Skeletal muscle satellite cell (primary cell): ENCODE measurements around the gene PPP2R5C.
A peak's percentile ranks its signal among the peaks of the same experiment; 100 is the strongest.
"Not testable (repeated sequence)": the region's sequence is repeated elsewhere in the genome, so short reads cannot be mapped to it uniquely, and the experiment has no call there.

ENCODE experiments used
- H3K27me3 ChIP-seq: 2 replicates; pipeline ENCODE4 v1.7.0; 2013; ENCODE audit warnings: low read length; ENCODE audit not compliant: control insufficient read depth, insufficient read depth
- H3K36me3 ChIP-seq: 2 replicates; pipeline ENCODE4 v1.7.0; 2013; ENCODE audit warnings: mild to moderate bottlenecking, control low read depth, low read length; ENCODE audit not compliant: insufficient read depth
- H3K4me1 ChIP-seq: 2 replicates; pipeline ENCODE4 v1.7.0; 2013; ENCODE audit warnings: low read length; ENCODE audit not compliant: control insufficient read depth, insufficient read depth
- H3K4me2 ChIP-seq: 2 replicates; pipeline ENCODE4 v1.7.0; 2013; ENCODE audit warnings: mild to moderate bottlenecking, low read length
- H3K4me3 ChIP-seq: 2 replicates; pipeline ENCODE4 v1.7.0; 2013; ENCODE audit warnings: low read length
- H3K9ac ChIP-seq: 2 replicates; pipeline ENCODE4 v1.7.0; 2013; ENCODE audit warnings: mild to moderate bottlenecking, low read depth, low read length, moderate library complexity
- H3K9me3 ChIP-seq: replicated peaks from 2 replicates; pipeline ENCODE4 v1.7.0; 2013; ENCODE audit warnings: mild to moderate bottlenecking, control low read depth, low read length

Gene PPP2R5C

DNA sequence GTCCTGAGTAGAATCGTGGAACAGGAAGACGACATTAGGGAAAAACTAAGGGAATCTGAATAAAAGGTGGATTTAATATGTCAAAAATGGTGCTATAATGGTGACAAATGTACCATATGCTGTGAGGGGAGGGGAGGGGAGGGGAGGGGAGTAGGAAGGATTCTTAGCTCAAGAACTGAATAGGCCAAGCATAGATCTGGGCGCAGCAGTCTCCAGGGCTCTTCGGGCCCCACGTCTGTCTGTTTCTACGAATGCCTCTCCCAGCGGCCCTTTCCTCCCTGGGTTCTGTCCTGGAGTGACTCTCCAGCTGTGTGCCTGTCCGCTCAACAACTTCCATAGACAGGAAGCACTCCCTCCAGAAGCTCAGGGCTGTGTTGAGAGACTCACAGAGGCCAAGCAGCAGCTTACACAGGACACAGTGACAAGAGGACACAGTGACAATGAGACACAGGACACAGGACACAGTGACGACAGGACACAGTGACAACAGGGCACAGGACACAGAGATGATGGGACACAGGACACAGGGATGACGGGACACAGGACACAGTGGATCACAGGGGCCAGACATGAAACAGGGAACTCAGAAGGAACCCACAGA is 42.4 kb upstream of the PPP2R5C start:
- Histone ChIP-seq H3K4me3 (no peak overlapping the region), H3K4me2 (no peak overlapping the region), H3K9ac (no peak overlapping the region), H3K4me1 (peaks cover 3% of the 10 kb centered on the region), H3K9me3 (no peaks in the 10 kb centered on the region), H3K36me3 (no peaks in the 10 kb centered on the region), H3K27me3 (peaks cover 10% of the 10 kb centered on the region)

DNA sequence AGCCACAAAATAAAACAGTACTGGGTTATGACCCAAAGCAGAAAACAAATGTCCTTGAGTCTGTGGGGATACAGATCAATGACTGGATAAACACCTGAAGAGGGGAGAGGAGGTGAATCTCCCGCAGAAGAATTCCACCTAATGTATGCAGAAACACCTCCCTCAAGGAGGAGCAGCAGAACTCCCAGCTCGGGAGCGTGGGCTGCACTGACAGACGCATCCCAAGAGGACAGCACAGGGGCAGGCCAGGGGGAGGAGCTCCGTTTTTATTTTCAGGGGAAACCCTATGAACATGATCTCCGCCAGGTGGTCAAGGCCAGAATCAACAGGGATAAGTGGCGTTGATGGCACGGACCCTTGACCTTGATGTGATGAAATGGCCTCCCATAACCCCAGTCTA is 41.8 kb upstream of the PPP2R5C start:
- no peak overlapping the region for H3K9ac ChIP-seq
- H3K36me3 ChIP-seq: no peaks in the 10 kb centered on the region
- no peak overlapping the region for H3K4me3 ChIP-seq
- no peak overlapping the region for H3K4me2 ChIP-seq
- H3K27me3 ChIP-seq: peaks cover 10% of the 10 kb centered on the region
- H3K9me3 ChIP-seq: no peaks in the 10 kb centered on the region
- peaks cover 3% of the 10 kb centered on the region for H3K4me1 ChIP-seq

DNA sequence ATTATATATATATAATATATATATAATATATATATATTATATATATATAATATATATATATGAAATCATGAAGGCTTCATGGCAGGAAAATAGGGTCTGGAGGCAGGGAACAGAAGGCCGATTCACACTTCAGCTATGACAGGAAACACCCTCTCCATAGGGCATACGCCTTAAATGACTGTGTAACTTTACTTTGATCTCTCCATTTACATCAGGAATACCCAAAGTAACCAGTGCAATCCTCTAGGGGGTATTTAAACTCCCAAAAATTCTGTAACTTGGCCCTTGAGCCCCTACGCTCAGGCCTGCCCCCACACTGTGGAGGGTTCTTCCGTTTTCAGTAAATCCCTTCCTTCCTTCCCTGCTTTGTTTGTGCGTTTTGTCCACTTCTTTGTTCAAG is 40.4 kb upstream of the PPP2R5C start:
- Histone ChIP-seq H3K9me3 (no peaks in the 10 kb centered on the region), H3K36me3 (no peaks in the 10 kb centered on the region), H3K4me3 (no peak overlapping the region), H3K4me2 (no peak overlapping the region), H3K27me3 (peaks cover 10% of the 10 kb centered on the region), H3K4me1 (peaks cover 3% of the 10 kb centered on the region), H3K9ac (no peak overlapping the region)

DNA sequence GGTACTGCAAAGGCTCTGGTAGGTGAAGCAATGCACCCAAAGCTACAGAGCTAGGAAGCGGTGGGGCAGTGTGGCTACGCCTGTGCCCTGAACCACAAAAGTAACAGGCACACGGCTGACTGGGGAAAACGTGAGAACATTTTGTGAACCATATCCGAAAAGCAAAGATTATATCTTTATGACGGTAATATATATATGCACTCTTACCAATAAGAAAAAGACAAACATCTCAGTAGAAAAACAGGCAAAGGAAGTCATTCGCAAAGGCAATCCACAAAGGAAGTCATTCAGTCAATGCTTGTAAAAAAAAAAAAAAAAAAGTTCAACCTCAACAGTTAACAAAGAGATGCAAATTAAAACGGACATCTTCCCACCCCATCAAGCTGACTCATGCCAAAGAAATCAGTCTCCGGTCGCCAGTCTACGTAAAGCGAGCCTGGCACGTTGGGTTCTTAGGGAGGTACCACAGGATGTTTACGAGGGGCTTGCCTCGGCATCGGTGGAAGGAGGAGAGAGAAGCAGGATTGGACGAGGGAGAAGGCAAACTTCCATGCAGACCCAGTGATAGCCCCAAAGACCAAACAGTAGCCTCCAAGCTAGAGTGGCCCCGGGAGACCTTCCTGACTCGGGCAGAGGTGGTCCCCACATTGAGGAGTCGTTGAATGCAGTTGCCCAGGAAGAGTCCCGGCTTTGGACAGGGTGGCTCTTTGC is 39.4 kb upstream of the PPP2R5C start:
- Histone ChIP-seq H3K4me2 (peak overlapping the region; percentile 31), H3K4me3 (no peak overlapping the region), H3K9me3 (no peaks in the 10 kb centered on the region), H3K9ac (no peak overlapping the region), H3K36me3 (no peaks in the 10 kb centered on the region), H3K4me1 (peaks cover 3% of the 10 kb centered on the region), H3K27me3 (peaks cover 17% of the 10 kb centered on the region)

DNA sequence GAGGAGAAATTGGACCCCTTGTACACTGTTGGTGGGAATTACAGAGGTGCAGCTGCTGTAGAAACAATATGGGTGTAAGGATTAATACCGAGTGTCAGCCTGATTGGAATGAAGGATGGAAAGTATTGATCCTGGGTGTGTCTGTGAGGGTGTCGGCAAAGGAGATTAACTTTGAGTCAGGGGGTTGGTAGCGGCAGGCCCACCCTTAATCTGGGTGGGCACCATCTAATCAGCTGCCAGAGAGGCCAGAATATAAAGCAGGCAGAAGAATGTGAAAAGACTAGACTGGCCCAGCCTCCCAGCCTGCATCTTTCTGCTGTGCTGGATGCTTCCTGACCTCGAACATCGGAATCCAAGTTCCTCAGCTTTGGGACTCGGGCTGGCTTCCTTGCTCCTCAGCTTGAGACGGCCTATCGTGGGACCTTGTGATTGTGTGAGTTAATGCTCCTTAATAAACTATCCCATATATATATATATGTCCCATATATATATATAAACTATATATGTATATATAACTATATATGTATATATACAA is 38.4 kb upstream of the PPP2R5C start:
- Histone ChIP-seq H3K9me3 (no peaks in the 10 kb centered on the region), H3K4me2 (no peak overlapping the region), H3K4me1 (peaks cover 3% of the 10 kb centered on the region), H3K27me3 (peaks cover 23% of the 10 kb centered on the region), H3K36me3 (no peaks in the 10 kb centered on the region), H3K4me3 (no peak overlapping the region), H3K9ac (no peak overlapping the region)

DNA sequence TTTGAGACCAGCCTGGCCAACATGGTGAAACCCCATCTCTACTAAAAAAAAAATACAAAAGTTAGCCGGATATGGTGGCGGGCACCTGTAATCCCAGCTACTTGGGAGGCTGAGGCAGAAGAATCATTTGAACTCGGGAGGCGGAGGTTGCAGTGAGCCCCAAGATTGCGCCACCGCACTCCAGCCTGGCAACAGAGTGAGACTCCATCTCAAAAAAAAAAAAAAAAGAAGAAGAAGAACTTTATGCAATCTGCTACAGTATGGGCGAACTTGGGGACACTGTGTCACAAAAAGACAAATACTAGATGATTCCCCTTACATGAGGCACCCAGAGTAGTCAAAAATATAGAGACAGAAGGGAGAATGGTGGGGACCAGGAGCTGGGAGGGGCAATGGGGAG is 35.9 kb upstream of the PPP2R5C start:
- H3K4me1 ChIP-seq, H3K9me3 ChIP-seq, H3K4me2 ChIP-seq, H3K4me3 ChIP-seq, H3K36me3 ChIP-seq, H3K9ac ChIP-seq: not testable (repeated sequence)
- H3K27me3 ChIP-seq: peaks cover 17% of the 10 kb centered on the region

DNA sequence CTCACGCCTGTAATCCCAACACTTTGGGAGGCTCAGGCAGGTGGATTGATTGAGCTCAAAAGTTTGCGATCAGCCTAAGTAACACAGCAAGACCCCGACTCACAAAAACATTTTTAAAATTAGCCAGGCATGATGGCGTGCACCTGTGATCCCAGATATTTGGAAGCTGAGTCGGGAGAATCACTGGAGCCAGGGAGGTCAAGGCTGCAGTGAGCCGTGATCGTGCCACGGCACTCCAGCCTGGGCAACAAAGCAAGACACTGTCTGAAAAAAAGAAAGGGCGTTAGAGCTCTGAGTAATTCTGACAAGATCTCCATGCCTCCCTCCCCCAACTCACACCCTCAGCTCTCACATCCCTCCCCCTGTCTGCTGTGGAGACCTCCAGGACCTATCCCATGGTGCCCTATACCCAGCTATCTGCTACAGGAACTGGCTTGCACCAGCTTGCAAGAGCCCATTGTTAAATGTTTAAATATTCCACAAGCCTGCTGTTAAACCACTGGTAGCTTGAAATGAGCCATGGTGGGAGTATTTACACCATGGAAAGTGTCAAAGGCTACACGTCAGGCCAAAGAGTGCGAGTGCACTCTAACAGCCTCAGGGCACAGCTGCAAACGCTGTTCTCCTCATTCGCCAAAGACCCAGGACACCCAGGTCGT is 35.1 kb upstream of the PPP2R5C start:
- no peaks in the 10 kb centered on the region for H3K9me3 ChIP-seq
- H3K4me2 ChIP-seq: no peak overlapping the region
- no peaks in the 10 kb centered on the region for H3K36me3 ChIP-seq
- no peak overlapping the region for H3K4me3 ChIP-seq
- peaks cover 10% of the 10 kb centered on the region for H3K4me1 ChIP-seq
- H3K27me3 ChIP-seq: peaks cover 17% of the 10 kb centered on the region
- no peak overlapping the region for H3K9ac ChIP-seq

DNA sequence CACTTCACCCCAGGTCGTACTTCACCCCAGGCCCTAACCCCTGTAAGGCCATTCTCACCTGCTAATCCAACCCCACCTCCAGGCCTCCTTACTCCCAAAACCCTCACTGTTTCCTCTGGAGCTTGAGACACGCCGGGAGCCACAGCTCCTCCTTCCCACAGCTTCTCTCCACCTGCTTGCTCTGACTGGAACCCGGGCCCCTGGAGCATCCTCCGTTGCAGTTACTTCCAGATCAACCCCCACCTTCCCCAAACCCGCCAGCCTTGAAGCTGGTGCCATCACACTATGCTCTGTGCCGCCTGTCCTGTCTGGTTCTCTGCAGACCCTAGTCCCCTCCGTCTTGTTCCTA is 34.6 kb upstream of the PPP2R5C start:
- H3K4me2 ChIP-seq: no peak overlapping the region
- no peak overlapping the region for H3K9ac ChIP-seq
- H3K27me3 ChIP-seq: peaks cover 17% of the 10 kb centered on the region
- H3K4me1 ChIP-seq: peaks cover 11% of the 10 kb centered on the region
- no peak overlapping the region for H3K4me3 ChIP-seq
- no peaks in the 10 kb centered on the region for H3K9me3 ChIP-seq
- H3K36me3 ChIP-seq: no peaks in the 10 kb centered on the region

DNA sequence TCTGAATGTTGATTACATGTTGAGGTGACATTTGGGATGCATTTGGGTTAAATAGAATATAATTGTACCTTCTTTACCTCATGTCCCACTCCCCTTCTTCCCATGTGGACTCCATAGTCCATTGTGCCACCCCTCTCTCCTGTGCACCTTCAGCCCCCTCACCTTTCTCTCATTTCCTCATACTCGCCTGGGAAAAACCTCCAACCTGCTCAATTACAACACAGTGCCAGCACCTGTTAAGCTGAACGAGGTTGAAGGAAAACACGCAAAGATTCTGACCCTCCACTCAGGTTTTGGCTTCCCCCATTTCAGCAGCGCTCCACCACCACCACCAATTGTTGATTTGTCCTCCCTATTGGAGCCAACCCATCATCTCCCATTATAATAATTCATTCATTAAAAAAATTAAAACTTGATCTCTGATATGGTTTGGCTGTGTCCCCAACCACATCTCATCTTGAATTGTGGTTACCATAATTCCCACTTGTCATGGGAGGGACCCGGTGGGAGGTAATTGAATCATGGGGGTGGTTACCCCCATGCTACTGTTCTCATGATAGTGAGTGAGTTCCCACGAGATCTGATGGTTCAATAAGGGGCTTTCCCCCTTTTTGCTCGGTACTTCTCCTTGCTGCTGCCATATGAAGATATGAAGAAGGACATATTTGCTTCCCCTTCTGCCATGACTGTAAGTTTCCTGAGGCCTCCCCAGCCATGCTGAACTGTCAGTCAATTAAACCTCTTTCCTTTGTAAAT is 33.7 kb upstream of the PPP2R5C start:
- H3K9me3 ChIP-seq: no peaks in the 10 kb centered on the region
- peaks cover 17% of the 10 kb centered on the region for H3K27me3 ChIP-seq
- no peak overlapping the region for H3K4me3 ChIP-seq
- H3K9ac ChIP-seq: no peak overlapping the region
- H3K4me1 ChIP-seq: peaks cover 11% of the 10 kb centered on the region
- no peaks in the 10 kb centered on the region for H3K36me3 ChIP-seq
- H3K4me2 ChIP-seq: no peak overlapping the region

DNA sequence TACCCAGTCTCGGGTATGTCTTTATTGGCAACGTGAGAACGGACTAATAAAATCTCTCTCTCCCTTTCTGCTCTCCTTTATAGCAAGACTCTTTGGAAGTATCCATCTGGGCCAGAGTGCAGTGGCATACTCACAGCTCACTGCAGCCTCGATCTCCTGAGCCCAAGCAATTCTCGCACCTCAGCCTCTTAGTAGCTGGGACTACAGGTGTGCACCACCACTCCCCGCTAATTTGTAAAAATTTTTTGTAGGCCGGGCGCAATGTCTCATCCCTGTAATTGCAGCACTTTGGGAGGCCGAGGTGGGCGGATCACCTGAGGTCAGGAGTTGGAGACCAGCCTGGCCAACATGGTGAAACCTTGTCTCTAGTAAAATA is 33.2 kb upstream of the PPP2R5C start:
- H3K9ac ChIP-seq: no peak overlapping the region

DNA sequence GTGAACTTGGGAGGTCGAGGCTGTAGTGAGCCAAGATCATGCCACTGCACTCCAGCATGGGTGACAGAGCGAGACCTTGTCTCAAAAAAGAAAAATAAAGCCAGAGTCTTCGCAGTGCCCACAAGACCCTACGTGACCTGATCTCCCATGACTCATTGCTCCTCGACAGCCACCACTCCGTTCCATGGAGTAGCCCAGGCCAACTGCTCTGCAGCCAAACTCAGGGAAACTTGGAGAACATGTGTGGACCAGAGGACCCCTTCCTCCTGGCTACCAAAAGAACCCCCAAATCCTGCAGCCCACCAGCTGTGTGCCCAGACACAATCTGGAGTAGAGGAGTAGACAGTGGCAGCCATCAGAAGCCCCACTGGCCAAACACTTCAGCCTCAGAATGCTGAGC is 32.1 kb upstream of the PPP2R5C start:
- Histone ChIP-seq H3K9me3 (no peaks in the 10 kb centered on the region), H3K4me3 (no peak overlapping the region), H3K4me1 (peaks cover 11% of the 10 kb centered on the region), H3K9ac (no peak overlapping the region), H3K36me3 (no peaks in the 10 kb centered on the region), H3K27me3 (peaks cover 17% of the 10 kb centered on the region), H3K4me2 (no peak overlapping the region)

More for the DNA sequence above, 33.2 kb upstream of the PPP2R5C start:
- Histone ChIP-seq H3K9me3 (no peaks in the 10 kb centered on the region), H3K27me3 (peaks cover 17% of the 10 kb centered on the region), H3K4me2 (no peak overlapping the region), H3K36me3 (no peaks in the 10 kb centered on the region), H3K4me3 (no peak overlapping the region), H3K4me1 (peaks cover 11% of the 10 kb centered on the region)
